HG03432 (cell line): ENCODE data around the gene RAC2.

Experiments
- ATAC-seq: cut with Tn5 transposase; IDR thresholded peaks from one replicate; pipeline ENCODE4 v1.9.1; 2021; ENCODE audit warnings: mild to moderate bottlenecking, moderate library complexity; ENCODE audit not compliant: unreplicated experiment

Gene RAC2

GRCh38 chr22:37178350-37179125 lies 65.5 kb downstream of the RAC2 start:
- ATAC-seq = no peak

- ATAC-seq = no peak
Observed at GRCh38 chr22:37177755-37178154, 66.3 kb downstream of the RAC2 start.

GRCh38 chr22:37177221-37177620 lies 66.8 kb downstream of the RAC2 start:
- no peak for ATAC-seq

- ATAC-seq = no peak
Observed at GRCh38 chr22:37176464-37177061, 67.5 kb downstream of the RAC2 start.

- ATAC-seq = no peak
Observed at GRCh38 chr22:37175414-37176281, 68.4 kb downstream of the RAC2 start.
